ENCODE data around the gene GPR173. TPM values are rescaled to one million over a fixed set of nuclear protein-coding genes. Genes with fewer than 3 reads are reported as not detected.

The GPR173 gene, protein sequence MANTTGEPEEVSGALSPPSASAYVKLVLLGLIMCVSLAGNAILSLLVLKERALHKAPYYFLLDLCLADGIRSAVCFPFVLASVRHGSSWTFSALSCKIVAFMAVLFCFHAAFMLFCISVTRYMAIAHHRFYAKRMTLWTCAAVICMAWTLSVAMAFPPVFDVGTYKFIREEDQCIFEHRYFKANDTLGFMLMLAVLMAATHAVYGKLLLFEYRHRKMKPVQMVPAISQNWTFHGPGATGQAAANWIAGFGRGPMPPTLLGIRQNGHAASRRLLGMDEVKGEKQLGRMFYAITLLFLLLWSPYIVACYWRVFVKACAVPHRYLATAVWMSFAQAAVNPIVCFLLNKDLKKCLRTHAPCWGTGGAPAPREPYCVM
- total RNA-seq: 0.90 and 1.8 TPM in 2 replicates

DNA sequence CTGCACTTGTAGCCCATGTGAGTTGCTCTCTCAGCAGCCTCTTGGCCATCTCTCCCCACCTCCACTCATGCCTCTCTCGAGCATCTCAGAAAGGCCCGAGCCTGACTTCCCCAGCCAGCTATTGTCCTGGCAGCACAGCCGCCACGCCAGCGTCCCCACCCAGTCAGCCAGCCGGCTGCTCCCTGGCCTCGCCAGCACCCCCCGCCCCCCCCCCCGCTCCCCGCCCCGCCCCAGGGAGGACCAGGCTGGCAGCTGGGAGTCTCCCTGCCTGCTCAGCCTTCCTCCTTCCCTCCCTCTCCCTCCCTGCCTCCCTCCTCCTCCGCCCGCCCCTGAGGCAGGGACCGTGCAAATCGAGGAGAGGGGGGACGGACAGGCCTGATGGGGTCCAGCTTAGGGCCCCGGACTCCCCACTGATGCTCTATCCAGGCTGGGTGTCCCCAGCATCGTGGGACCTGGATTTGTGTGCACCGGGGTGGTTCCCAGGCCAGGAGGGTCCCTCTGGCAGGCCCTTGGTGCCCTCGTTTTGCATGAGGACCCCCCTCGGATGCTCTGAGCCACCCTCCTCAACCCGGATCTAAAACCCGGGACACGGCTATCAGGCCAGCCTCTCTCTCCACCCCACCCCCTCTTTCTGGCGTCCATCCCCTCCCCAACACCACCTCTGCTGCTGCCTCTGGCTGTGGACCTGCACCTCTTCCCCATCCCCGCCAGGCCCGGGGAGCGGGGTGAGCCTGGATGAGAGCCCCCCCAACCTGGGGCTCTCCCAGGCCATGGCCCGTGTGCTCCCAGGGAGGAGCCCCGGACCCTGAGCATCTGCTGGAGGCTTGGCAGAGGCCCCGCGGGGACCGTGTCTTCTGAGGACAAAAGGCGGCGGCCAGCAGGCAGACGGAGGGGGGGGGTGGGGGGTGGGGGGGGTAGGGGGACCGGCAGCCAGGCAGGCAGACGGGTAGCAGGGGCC lies at the start of gene GPR173:
TSS of gene GPR173 (plus strand) at position 621 of the 958 bp plus-strand sequence. CDS start 27,833 bp downstream, outside the sequence.
- DNase-seq (ENCODE audit: low read depth in 2 of 2): peak in 1 of 2 donors; percentile 55

DNA sequence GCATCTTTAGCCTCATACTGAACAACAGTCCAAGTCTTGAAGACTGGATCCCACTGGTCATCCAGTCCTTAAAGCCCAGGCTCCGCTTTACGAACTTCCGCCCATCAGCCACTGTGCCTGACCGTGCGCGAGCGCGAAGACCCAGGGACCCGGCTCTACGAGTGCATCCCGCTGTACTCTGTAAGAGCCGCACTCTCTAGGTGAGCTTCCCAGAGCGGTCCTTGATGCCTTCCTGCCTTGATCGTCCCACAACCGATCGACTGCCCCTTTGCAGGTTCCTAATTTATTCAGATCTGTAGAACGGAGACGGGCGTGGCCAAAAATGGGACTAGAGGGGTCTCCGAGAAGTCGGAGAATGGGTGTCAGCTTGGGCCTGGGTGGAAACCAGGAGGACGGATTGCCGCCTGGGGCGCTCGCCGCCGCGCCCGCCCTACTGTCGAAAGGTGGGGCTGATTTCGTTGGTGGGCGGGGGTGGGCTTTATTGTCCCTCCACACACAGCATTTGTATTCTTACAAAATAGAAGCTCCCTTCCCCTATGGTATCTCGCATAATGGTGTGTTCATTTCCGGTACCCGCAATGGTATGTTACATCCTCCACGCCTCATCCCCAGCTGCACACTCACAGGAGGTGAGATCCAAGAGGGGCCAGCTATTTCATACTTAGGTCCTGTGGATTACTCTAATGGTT lies 48.0 kb upstream of the GPR173 start:
- no peak for DNase-seq (ENCODE audit: low read depth in 2 of 2)

DNA sequence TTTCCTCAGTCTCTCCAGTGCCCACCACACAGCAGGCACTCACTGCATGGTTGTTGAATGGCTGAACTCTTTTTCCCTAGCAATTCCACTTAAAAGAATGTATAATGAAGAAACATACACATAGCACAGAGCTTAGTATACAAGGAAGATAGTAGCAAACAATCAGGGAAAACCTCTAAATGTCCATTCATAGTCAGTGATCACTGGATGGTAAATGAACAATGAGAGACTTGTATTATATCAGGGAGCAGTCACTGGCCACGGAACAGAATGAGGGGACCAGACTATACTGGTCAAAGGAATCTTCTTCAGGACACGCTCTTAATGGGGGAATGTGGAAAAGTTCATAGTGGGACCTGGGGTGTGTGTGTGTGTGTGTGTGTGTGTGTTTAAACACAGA lies 46.6 kb upstream of the GPR173 start:
- no peak for DNase-seq (ENCODE audit: low read depth in 2 of 2)

DNA sequence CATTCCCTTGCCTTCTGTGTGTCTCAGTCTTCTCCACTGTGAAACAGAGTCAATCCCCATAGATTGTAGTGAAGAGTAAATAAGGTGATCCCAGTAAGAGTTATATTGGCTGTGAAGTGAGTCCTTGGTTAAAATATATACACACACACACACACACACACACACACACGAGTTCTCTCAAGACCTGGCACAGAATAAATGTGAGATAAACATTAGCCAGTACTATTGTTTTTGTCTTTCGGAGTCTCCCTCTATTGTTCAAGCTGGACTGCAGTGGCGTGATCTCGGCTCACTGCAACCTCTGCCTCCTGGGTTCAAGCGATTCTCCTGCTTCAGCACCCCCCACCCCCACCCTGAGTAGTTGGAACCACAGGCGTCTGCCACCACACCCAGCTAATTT lies 45.5 kb upstream of the GPR173 start:
- DNase-seq (ENCODE audit: low read depth in 2 of 2): no peak

DNA sequence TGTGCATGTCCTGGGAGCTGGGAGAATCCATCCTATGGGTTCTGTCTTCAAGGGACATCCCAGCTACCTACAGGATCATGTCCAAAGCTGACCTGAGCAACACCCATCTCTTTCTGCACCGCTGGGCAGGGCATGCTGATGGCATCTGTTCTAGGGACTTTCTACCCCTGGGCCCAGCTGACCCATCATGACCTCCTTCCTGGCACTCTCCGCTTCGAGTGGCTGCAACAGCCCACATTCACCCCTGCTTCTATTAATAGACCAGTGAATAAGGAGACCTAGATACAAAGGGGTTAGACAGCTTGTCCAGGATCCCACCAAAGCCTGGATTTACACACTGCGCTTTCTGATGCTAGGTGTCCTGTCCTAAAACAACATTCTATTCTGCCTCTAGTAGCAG lies 44.6 kb upstream of the GPR173 start:
- DNase-seq (ENCODE audit: low read depth in 2 of 2): no peak

DNA sequence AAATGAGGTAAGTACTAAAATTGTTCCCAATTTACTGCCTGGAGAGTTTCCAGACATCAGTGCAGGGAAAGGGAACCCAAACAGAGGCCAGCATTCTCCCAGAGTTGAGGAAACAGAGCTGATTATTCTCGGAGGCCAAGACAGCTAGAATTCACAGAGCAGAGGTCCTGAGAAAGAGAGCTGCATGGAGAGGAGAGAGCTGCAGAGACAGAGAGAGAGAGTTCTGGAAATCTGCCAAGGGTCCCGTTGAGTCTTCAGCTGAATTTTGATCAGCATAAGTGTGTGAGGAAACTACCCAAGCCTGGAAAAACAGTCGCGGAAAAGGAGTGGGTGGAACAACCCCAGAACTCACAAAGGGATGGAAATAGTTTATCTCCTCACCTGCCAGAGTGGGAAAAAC lies 43.8 kb upstream of the GPR173 start:
- peak in 1 of 2 donors; percentile 7 for DNase-seq (ENCODE audit: low read depth in 2 of 2)

DNA sequence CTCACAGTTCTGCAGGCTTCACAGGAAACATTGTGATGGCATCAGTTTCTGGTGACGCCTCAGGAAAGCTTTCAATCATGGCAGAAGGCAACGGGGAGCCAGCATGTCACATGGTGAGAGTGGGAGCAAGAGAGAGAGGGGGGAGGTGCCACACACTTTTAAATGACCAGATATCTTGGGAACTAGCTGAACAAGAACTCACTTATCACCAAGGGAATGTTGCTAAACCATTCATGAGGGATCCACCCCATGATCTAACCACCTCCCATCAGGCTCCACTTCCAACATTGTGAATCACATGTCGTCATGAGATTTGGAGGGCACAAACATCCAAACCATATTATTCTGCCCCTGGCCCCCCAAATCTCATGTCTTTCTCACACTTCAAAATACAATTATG lies 43.3 kb upstream of the GPR173 start:
- no peak for DNase-seq (ENCODE audit: low read depth in 2 of 2)

DNA sequence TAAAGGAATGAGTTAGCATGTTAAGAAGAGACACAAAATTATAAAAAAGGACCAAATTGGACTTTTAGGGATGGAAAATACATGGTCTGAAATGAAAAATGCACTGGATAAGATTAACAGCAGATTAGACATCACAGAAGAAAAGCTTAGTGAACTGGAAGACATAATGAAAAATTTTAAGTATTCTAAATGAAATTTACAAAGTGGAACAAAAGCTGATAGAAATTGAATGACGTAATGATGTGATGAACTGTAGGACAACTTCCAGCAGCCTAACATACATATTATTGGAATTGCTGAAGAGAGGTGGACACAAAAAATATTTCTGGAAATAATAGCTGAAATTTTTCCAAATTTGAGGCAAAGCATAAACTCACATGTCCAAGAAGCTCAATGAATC lies 39.6 kb upstream of the GPR173 start:
- no peak for DNase-seq (ENCODE audit: low read depth in 2 of 2)

DNA sequence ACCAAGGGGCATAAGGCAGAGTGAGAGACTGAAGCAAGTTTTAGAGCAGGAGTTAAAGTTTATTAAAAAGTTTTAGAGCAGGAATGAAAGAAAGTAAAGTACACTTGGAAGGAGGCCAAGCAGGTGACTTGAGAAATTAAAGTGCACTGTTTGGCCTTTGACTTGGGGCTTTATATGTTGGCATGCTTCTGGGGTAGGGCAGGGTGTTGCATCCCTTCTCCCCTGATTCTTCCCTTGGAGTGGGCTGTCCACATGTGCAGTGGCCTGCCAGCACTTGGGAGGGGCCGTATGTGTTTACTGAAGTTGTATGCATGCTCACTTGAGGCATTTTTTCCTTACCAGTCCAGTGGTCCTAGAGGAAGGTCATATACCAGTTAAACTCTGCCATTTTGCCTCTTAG lies 35.3 kb upstream of the GPR173 start:
- no peak for DNase-seq (ENCODE audit: low read depth in 2 of 2)

DNA sequence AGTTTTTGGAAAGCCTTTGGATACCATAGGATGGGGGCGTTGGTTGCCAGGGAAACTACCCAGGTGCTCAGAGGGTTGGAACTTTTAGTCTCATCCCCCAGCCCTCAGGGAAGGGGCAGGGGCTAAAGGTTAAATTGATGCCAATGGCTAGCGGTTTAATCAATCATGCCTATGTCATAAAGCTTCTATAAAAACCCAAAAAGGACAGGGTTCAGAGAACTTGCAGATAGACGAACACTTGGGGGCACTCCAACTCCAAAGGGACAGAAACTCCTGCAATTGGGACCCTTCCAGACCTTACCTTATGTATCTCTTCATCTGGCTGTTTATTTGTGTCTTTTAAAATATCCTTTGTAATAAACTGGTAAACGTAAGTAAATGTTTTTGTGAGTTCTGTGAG lies 30.0 kb upstream of the GPR173 start:
- no peak for DNase-seq (ENCODE audit: low read depth in 2 of 2)

DNA sequence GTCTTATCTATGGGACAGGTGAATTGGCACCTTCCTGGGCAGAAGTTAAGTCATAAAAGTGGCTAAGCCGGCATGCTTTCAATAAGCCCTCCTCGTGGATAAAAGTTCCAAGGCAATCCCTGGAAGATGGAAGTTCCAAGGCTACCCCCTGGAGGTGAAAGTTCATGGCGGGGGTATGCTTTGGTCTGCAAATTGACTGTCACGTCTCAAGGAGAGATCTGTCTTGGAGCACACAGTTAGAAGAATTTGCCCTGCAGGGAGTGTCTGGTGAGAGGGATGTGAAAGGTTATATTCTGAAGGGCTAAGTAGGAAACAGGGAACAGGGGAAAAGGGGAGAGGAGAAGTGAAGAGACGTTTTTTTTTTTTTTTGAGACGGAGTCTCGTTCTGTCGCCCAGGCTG lies 26.2 kb upstream of the GPR173 start:
- no peak for DNase-seq (ENCODE audit: low read depth in 2 of 2)

DNA sequence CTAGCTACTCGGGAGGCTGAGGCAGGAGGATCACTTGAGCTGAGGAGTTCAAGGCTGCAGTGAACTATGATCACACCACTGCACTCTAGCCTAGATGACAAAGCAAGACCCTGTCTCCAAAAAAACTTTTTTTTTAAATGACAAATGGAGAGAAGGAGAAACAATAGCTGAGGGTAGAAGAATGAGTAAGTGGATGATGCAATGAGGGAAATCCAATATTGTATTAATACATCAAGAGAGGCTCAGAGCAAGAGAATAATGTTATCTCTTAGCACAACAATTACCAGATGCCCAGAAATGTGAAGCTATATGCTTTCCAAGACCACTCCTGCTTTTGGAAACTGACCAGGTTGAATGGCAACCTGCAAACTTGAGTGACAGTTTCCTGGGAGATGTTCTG lies 19.9 kb upstream of the GPR173 start:
- no peak for DNase-seq (ENCODE audit: low read depth in 2 of 2)

DNA sequence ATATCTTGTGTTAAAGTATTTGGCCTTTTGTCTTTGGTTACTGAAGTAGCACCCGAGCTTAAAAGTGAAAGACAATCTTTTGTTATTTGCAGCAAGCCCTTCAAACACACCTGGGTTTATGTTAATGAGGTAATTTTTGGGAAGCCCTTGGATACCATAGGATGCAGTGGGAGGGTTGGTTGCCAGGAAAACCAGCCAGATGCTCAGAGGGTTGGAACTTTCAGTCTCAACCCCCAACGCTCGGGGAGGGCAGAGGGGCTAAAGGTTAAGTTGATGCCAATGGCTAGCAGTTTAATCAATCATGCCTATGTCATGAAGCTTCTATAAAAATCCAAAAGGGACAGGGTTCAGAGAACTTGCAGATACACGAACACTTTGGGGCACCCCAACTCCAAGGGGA lies 17.2 kb upstream of the GPR173 start:
- DNase-seq (ENCODE audit: low read depth in 2 of 2): no peak

DNA sequence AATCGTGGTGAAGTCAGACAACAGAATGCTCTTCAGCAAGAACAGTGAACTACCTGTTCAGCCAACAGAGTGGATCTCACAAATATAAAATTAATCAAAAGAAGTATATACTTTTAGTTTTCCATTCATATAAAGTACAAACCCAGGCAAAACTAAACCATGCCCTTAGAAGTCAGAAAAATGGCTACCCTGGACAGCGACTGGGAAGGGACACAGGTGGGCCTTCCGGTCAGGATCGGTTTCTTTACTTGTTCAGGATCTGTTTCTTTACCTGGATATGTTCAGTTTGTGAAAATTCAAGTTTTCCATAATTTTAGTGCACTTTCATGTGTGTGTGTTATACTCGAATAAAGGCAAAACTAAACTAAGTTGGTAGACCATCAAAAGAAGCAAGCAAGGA lies 12.4 kb upstream of the GPR173 start:
- DNase-seq (ENCODE audit: low read depth in 2 of 2): no peak

DNA sequence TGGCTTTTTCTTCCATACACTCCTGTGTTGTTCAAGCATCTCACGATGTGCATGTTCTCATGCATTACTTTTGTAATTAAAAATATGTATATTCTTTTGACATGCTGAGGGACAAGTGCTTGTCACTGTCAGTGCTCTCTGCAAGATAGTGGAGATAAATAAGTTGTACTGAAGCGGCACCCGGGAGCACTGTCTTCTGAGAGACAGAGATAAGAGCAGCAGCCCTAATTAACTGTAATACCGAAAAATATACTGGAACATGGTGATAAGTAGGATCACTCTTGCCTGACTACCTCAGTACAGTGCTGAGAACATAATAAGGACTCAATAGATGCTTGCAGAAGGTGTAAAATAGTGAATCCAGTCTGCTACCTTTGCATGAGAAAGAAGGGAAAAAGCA lies 9.4 kb upstream of the GPR173 start:
- DNase-seq (ENCODE audit: low read depth in 2 of 2): no peak

DNA sequence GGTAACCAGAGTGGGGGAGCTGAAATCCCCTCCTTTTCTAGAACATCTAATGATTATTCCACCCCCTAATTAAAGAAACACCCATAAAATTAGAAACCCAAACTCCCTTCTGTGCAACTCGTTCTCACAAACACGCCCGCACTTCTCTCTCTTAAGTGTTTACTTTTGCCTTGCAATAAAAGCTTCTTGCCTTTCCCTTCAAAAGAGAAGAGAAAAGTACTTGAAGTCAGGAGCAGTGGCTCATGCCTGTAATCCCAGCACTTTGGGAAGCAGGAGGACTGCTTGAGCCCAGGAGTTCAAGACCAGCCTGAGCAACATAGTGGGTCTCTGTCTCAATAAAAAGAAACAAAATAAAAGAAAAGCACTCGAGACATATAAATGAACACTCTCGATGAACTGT lies 3.6 kb upstream of the GPR173 start:
- DNase-seq (ENCODE audit: low read depth in 2 of 2): no peak

DNA sequence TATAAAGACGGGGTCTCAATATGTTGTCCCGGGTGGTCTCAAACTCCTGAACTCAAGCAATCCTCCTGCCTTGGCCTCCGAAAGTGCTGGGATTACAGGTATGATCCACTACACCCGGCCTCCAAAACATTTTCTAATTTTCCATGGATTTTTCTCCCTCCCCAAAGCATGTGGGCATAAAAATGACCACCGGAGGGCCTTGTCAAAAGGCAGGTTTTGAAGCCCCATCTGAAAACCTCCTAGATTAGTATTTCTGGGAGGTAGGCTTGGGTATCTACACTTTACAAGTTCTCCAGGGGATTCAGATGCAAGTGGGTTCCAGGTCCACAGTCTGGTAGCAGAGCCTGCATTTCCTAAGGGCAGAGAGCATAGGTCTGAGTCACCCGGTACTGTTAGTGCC lies 1.4 kb upstream of the GPR173 start:
- DNase-seq (ENCODE audit: low read depth in 2 of 2): peak in 1 of 2 donors; percentile 13

DNA sequence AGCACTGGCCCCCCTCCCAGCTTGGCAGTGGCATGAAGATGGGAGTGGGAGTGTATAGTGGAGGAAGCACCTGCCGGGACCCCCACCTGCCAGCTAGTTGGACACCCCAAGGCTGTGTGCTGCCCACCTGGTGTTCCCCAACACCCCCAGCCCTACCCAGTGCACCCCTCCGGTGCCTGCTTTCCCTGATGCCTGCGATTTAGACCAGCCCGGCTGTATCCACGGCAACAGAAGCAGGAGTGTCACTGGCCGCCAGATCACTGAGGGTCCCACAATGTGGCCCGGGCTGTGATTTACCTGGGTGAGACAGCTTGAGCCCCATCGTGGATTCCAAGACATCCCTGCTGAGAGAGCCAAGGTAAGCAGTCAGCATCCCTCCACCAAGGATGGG lies 533 bp downstream of the GPR173 start:
- DNase-seq (ENCODE audit: low read depth in 2 of 2): no peak

DNA sequence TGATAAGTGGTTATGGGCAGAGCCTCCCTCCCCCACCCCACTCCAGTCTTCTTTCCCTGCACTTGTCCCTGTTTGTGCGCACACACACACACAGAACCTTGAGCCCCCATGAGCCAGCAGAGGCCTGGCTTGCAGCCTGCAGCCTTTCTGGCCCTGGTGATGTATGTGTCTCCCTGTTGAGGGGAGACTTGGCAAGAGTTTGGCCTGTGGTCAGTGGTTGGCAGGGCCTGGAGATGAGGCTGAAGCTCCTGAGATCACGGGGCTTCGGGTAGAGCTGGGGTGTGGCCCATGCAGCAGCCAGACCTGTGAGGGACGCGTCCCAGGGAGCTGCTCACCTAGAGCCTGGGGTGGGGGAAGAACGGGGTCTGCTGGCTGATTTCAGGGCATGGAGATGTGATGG lies 2.3 kb downstream of the GPR173 start:
- DNase-seq (ENCODE audit: low read depth in 2 of 2): no peak

DNA sequence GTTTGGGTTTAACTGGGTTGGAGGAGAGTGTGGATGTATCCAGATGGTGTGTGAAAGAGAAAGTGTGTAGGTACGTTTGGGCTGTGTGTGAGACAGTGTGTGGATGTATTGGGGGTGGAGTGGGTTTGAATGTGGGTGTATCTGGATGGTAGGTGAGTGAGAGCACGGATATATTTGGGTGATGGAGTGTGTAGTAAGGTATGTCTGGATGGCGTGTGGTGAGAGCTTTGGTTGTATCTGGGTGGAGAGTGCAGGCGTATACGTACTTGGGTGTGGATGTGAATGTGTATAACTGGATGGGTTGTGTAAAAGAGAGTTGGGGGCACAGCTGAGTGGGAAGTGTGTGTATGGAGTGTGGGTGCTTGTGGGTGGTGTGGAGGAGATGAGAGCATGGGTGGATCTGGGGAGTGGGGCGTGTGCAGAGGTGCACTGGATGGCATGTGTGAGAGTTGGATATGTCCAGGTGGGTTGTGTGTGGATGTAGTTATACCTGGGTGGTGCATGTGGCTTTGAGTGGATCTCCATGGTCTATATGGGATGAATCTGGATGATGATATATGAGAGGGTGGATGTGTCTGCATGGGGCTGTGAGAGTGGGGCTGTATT lies 6.8 kb downstream of the GPR173 start:
- no peak for DNase-seq (ENCODE audit: low read depth in 2 of 2)

DNA sequence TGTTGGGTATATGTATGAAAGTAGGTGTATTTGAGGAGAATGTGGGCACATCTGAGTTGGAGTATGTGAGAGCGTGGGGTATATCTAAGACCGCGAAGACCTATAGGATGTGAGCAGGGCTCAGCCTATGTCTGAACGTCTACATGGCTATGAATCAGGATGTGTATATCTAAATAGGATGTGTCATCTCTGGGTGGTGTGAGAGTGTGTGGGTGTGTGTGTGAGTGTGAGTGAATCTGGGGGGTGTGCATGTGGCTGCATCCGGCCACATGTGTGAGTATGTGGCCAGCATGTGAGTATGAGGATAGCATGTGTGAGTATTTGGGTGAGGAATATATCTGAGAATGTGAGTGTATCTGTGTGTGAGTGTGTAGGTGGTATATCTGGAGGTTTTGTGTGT lies 7.7 kb downstream of the GPR173 start:
- no peak for DNase-seq (ENCODE audit: low read depth in 2 of 2)

DNA sequence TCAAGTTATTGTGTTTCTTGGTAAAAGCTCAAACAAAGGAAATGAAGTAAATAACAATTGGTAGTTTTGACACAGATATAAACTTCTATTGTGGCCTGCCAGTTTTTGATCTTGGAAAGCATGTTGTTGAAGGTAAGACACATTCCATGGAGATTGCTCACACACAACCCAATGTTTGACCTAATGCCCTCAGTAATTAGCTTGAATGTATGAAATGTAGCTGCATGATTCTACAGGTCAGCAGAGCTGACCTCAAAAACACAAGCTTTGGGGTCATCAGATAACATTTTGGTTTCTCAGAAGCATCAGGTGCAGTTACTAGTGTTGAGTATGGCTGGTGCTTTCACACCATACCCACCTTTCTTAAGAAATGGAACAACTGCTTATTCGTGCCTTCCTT lies 16.5 kb downstream of the GPR173 start:
- no peak for DNase-seq (ENCODE audit: low read depth in 2 of 2)
